HL-60/S4 treated with phorbol 12-myristate 13-acetate at 8.2 ng/mL for 4 days and 3 days (cell line): ENCODE data around the gene SPATA24.
"Not testable (repeated sequence)": the region's sequence is repeated elsewhere in the genome, so short reads cannot be mapped to it uniquely, and the experiment has no call there.

Experiments used
- in situ Hi-C: fragments of 300-500 bp; cut with MboI; formaldehyde crosslinking; loops from 2 replicates; pipeline ENCODE4 v1.15.0; 2022; ENCODE audit warnings: low sequenced_read_pairs

Gene SPATA24

GRCh38 chr5:139395844-139396640 is 7.8 kb downstream of the SPATA24 start:
- in situ Hi-C loops = no loop called here

GRCh38 chr5:139394654-139395566 is 9.0 kb downstream of the SPATA24 start, which contains the start of gene PROB1:
Gene PROB1, minus strand, starts transcription at chr5:139395104. Its CDS starts 23 bp downstream, at chr5:139395081.
- in situ Hi-C loops = no loop called here

GRCh38 chr5:139394123-139394653 is 9.7 kb downstream of the SPATA24 start:
- in situ Hi-C loops = no loop called here

GRCh38 chr5:139393497-139394122 is 10.3 kb downstream of the SPATA24 start:
- in situ Hi-C loops = no loop called here

GRCh38 chr5:139392678-139393496 is 11.0 kb downstream of the SPATA24 start:
- in situ Hi-C loops = no loop called here

- in situ Hi-C loops = no loop called here
Measured at GRCh38 chr5:139392324-139392677, 11.6 kb downstream of the SPATA24 start.

GRCh38 chr5:139391570-139392323 is 12.1 kb downstream of the SPATA24 start:
- in situ Hi-C loops = no loop called here

- in situ Hi-C loops = no loop called here
Measured at GRCh38 chr5:139390639-139391569, 13.0 kb downstream of the SPATA24 start.

GRCh38 chr5:139389701-139390638 is 13.9 kb downstream of the SPATA24 start, which contains the start of gene MZB1:
Gene MZB1, minus strand, starts transcription at chr5:139389913. Its CDS starts 57 bp downstream, at chr5:139389856.
- in situ Hi-C loops = no loop called here

GRCh38 chr5:139388198-139388821 is 15.6 kb downstream of the SPATA24 start:
- in situ Hi-C loops = no loop called here

- in situ Hi-C loops = no loop called here
Measured at GRCh38 chr5:139387611-139388197, 16.2 kb downstream of the SPATA24 start.

- in situ Hi-C loops = not testable (repeated sequence)
Measured at GRCh38 chr5:139386956-139387355, 16.9 kb downstream of the SPATA24 start.

- in situ Hi-C loops = no loop called here
Measured at GRCh38 chr5:139386050-139386438, 17.8 kb downstream of the SPATA24 start.

GRCh38 chr5:139385061-139386049 is 18.5 kb downstream of the SPATA24 start:
- in situ Hi-C loops = no loop called here

GRCh38 chr5:139384591-139385051 is 19.3 kb downstream of the SPATA24 start:
- in situ Hi-C loops = no loop called here
